ENCODE results near the gene DPT. TPM values are rescaled to one million over a fixed set of nuclear protein-coding genes. Genes with fewer than 3 reads are reported as not detected.

DPT gene
- total RNA-seq, 5 donors from 2014 or later (not counting 1 experiment from before 2014, with no cell fraction given): not detected

DNA sequence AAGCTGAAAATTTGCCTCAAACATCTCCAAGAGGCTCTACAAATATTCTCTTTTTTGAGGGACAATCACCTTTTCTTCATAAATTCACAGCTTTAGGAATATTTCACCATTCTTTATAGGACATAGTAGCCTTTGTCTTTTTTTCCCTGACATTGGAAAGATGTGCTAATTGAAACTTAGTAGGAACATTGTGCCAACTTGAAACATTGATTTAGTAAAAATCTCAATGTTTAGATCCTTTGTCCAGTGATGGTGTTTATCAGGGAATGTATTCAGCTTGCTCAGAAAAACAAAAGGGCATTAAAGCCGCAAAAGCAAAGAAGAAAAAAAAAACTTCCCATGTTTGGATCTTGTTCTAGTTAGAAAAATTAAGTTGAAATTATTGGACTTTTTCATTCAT is 52.1 kb downstream of the DPT start:
- Mint-ChIP-seq H3K27ac (no peak overlapping the region), H3K4me3 (no peak overlapping the region), H3K9me3 (peaks cover 8 to 12% (median 10%) of the 10 kb centered on the region in 3 donors), H3K27me3 (peaks cover 4 to 8% of the 10 kb centered on the region in 2 donors), H3K36me3 (no peaks in the 10 kb centered on the region), H3K4me1 (no peaks in the 10 kb centered on the region)
- no peak overlapping the region for H3K27ac ChIP-seq (ENCODE audit: low read length)
- DNase-seq: no peak
- ChIA-PET CTCF (no interaction called here), POLR2A (interaction anchor here in 1 of 2 donors (0.6 kb wide), 1 partner anchor 26 kb away, joined by 3 read pairs; no protein-coding TSS in a partner anchor)
- WGBS (ENCODE audit: insufficient coverage): no CpG with 5 or more reads among the region's 1 CpG
- no peaks in the 10 kb centered on the region for H3K27me3 ChIP-seq (replicated peaks in 1 of 2; ENCODE audit: control insufficient read depth in 2 of 2, extremely low read depth in 1 of 2, insufficient read depth in 2 of 2, low read length in 1 of 2)
- H3K36me3 ChIP-seq (ENCODE audit: control insufficient read depth in 2 of 2, extremely low read depth in 1 of 2, insufficient read depth in 1 of 2, low read length in 1 of 2): no peaks in the 10 kb centered on the region
- H3K4me3 ChIP-seq (ENCODE audit: control insufficient read depth in 1 of 2, extremely low read depth in 1 of 2, low read length in 1 of 2): no peak overlapping the region
- H3K4me1 ChIP-seq (ENCODE audit: control insufficient read depth in 1 of 2, extremely low read depth in 1 of 2, insufficient read depth in 2 of 2, low read length in 2 of 2): no peaks in the 10 kb centered on the region
- no peak for ATAC-seq (replicated peaks in 1 of 4)
- H3K9me3 ChIP-seq: no peaks in the 10 kb centered on the region

DNA sequence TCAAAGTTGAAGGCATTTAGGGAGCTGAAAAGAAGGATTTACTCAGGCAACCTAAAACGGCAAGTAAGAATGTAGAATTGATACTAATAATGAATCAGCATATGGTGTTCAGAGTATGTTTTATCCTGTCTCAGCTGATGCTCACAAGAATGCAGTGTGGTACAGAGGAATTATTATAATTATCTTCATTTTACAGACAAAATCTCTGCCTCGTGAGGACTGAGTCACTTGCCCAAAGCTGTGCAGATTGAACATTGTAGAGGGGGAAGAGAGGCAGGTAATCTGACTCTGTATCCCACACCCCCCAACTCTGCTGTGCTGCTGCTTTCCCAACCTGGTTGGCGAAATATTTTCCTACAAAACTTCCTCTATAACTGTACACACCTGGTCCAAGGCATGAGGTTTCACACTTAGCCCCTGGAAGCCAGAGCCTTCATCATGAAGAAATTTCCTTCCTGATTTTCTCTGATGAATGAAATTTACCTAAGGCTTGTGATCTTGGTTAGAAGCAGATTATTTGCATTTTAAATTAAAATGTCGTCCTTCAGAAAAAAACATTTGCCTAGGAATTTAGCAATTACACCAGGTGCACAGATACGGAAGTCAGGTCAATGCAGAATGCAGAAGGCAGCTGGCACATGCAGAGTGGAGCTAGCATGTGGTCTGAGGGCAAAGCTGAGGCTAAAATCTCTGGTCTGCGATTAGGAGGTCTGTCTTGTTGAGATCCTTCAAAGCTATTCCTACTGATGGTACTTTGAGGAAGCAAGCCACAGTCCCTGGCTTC is 52.8 kb downstream of the DPT start:
- ChIA-PET POLR2A (no interaction called here), CTCF (no interaction called here)
- H3K27me3 Mint-ChIP-seq: peaks cover 4 to 5% of the 10 kb centered on the region in 2 donors
- Histone ChIP-seq H3K4me3 (ENCODE audit: control insufficient read depth in 1 of 2, extremely low read depth in 1 of 2, low read length in 1 of 2) (no peak overlapping the region), H3K36me3 (ENCODE audit: control insufficient read depth in 2 of 2, extremely low read depth in 1 of 2, insufficient read depth in 1 of 2, low read length in 1 of 2) (no peaks in the 10 kb centered on the region), H3K4me1 (ENCODE audit: control insufficient read depth in 1 of 2, extremely low read depth in 1 of 2, insufficient read depth in 2 of 2, low read length in 2 of 2) (no peaks in the 10 kb centered on the region), H3K27me3 (replicated peaks in 1 of 2; ENCODE audit: control insufficient read depth in 2 of 2, extremely low read depth in 1 of 2, insufficient read depth in 2 of 2, low read length in 1 of 2) (no peaks in the 10 kb centered on the region), H3K27ac (ENCODE audit: low read length) (no peak overlapping the region), H3K9me3 (no peaks in the 10 kb centered on the region)
- 100% methylated on average over 1 of the region's 6 CpGs for WGBS (ENCODE audit: insufficient coverage)
- H3K36me3 Mint-ChIP-seq: no peaks in the 10 kb centered on the region
- no peak overlapping the region for H3K4me3 Mint-ChIP-seq
- ATAC-seq (replicated peaks in 1 of 4) (no peak), DNase-seq (no peak)
- no peaks in the 10 kb centered on the region for H3K4me1 Mint-ChIP-seq
- peaks cover 2 to 9% (median 5%) of the 10 kb centered on the region in 3 donors for H3K9me3 Mint-ChIP-seq
- no peak overlapping the region for H3K27ac Mint-ChIP-seq

DNA sequence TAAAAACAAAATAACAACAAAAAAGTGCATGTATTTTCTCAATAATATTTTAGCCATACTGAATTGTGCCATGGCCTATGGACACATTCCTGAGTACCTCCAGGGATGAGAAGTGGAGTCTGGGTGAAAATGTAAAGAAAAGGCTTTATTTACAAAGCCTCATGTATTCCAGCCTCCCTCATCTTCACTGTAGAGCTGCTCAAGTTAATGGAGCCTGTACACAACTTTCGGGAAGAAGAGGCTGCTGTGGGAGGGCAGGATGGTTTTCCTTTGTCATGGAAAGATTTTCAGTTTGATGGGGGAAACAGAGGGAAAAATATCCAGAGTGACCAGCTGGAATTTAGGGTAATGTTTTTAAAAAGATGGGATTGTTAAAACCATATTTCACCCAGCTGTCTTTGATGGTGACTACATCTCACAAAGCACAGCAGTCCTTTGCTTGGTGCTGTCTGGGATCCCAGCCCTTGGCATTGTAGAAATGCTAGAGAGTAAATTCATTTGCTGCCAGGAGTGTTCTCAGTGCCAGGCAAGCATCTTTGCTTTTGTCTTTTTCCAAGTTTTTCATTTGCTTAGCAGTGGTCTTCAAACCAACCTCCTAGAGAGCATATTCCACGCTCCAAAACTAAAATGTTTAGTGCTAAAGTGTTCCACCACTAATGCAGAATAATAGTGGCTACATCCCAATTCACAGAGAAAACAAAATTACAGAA is 54.9 kb downstream of the DPT start:
- ChIA-PET POLR2A (no interaction called here), CTCF (interaction anchor here in 1 of 2 donors (0.5 kb wide), 1 partner anchor 228 kb away, joined by 3 read pairs; no protein-coding TSS in a partner anchor)
- Histone ChIP-seq H3K27ac (ENCODE audit: low read length) (no peak overlapping the region), H3K9me3 (no peaks in the 10 kb centered on the region), H3K36me3 (ENCODE audit: control insufficient read depth in 2 of 2, extremely low read depth in 1 of 2, insufficient read depth in 1 of 2, low read length in 1 of 2) (no peaks in the 10 kb centered on the region), H3K4me1 (ENCODE audit: control insufficient read depth in 1 of 2, extremely low read depth in 1 of 2, insufficient read depth in 2 of 2, low read length in 2 of 2) (no peaks in the 10 kb centered on the region), H3K27me3 (replicated peaks in 1 of 2; ENCODE audit: control insufficient read depth in 2 of 2, extremely low read depth in 1 of 2, insufficient read depth in 2 of 2, low read length in 1 of 2) (no peaks in the 10 kb centered on the region), H3K4me3 (ENCODE audit: control insufficient read depth in 1 of 2, extremely low read depth in 1 of 2, low read length in 1 of 2) (no peak overlapping the region)
- no peaks in the 10 kb centered on the region for H3K27me3 Mint-ChIP-seq
- no peak overlapping the region for H3K4me3 Mint-ChIP-seq
- DNase-seq (no peak), ATAC-seq (replicated peaks in 1 of 4) (no peak)
- H3K27ac Mint-ChIP-seq: no peak overlapping the region
- H3K9me3 Mint-ChIP-seq: peaks cover 0 to 7% (median 0%) of the 10 kb centered on the region in 3 donors
- H3K4me1 Mint-ChIP-seq: no peaks in the 10 kb centered on the region
- H3K36me3 Mint-ChIP-seq: no peaks in the 10 kb centered on the region
- WGBS (ENCODE audit: insufficient coverage): no CpG with 5 or more reads among the region's 2 CpGs

DNA sequence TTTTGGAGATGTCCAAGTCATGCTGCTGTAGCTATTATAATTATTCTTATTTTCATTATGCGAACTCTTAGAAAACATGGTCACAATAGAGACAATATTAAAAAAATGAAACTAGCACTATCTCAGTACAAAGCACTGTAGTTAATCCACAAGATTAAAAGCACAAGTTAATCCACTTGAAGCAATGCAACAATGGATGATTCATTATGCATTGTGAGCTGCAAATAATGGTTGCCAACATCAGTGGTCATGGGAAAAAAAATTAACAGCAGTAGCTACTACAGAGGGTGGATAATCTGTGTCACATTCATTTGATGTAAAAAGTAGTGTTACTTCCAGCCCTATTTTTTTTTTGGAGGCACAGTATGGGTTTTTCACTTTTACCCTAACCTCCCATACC is 56.7 kb downstream of the DPT start:
- no peaks in the 10 kb centered on the region for H3K36me3 Mint-ChIP-seq
- no CpG with 5 or more reads among the region's 1 CpG for WGBS (ENCODE audit: insufficient coverage)
- H3K27me3 Mint-ChIP-seq: no peaks in the 10 kb centered on the region
- Histone ChIP-seq H3K4me3 (ENCODE audit: control insufficient read depth in 1 of 2, extremely low read depth in 1 of 2, low read length in 1 of 2) (no peak overlapping the region), H3K9me3 (no peaks in the 10 kb centered on the region), H3K4me1 (ENCODE audit: control insufficient read depth in 1 of 2, extremely low read depth in 1 of 2, insufficient read depth in 2 of 2, low read length in 2 of 2) (no peaks in the 10 kb centered on the region), H3K27me3 (replicated peaks in 1 of 2; ENCODE audit: control insufficient read depth in 2 of 2, extremely low read depth in 1 of 2, insufficient read depth in 2 of 2, low read length in 1 of 2) (no peaks in the 10 kb centered on the region), H3K36me3 (ENCODE audit: control insufficient read depth in 2 of 2, extremely low read depth in 1 of 2, insufficient read depth in 1 of 2, low read length in 1 of 2) (no peaks in the 10 kb centered on the region), H3K27ac (ENCODE audit: low read length) (no peak overlapping the region)
- H3K4me3 Mint-ChIP-seq: no peak overlapping the region
- ChIA-PET POLR2A (interaction anchor here in 1 of 2 donors (0.6 kb wide), 1 partner anchor 251 kb away, joined by 4 read pairs; no protein-coding TSS in a partner anchor), CTCF (no interaction called here)
- H3K4me1 Mint-ChIP-seq: no peaks in the 10 kb centered on the region
- ATAC-seq (replicated peaks in 1 of 4) (no peak), DNase-seq (no peak)
- H3K9me3 Mint-ChIP-seq: peaks cover 0 to 7% (median 0%) of the 10 kb centered on the region in 3 donors
- no peak overlapping the region for H3K27ac Mint-ChIP-seq

DNA sequence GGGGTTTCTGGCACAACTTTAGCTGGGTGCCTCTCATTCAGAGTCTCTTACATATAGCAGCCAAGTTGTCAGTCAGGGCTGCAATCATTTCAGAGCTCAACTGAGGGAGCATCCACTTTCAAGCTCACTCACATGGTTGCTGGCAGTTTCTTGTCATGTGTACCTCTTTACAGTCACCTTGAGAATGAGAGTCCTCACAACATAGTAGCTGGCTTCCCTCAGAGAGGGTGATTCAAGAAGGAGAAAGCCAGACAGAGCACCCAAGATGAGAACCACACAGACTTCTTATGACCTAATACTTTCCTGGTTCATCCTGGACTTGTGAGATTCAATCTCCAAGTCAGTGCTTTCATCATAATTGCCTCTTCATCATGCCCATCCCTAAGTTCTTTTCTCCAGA is 57.2 kb downstream of the DPT start:
- Mint-ChIP-seq H3K9me3 (peaks cover 0 to 7% (median 0%) of the 10 kb centered on the region in 3 donors), H3K27ac (no peak overlapping the region), H3K4me1 (no peaks in the 10 kb centered on the region), H3K4me3 (no peak overlapping the region), H3K27me3 (peaks cover 0 to under 1% of the 10 kb centered on the region in 2 donors), H3K36me3 (no peaks in the 10 kb centered on the region)
- H3K27ac ChIP-seq (ENCODE audit: low read length): no peak overlapping the region
- DNase-seq: no peak
- no peaks in the 10 kb centered on the region for H3K4me1 ChIP-seq (ENCODE audit: control insufficient read depth in 1 of 2, extremely low read depth in 1 of 2, insufficient read depth in 2 of 2, low read length in 2 of 2)
- ChIA-PET CTCF (no interaction called here), POLR2A (interaction anchor here in 1 of 2 donors (0.6 kb wide), 1 partner anchor 251 kb away, joined by 4 read pairs; no protein-coding TSS in a partner anchor)
- no peak overlapping the region for H3K4me3 ChIP-seq (ENCODE audit: control insufficient read depth in 1 of 2, extremely low read depth in 1 of 2, low read length in 1 of 2)
- H3K9me3 ChIP-seq: no peaks in the 10 kb centered on the region
- H3K36me3 ChIP-seq (ENCODE audit: control insufficient read depth in 2 of 2, extremely low read depth in 1 of 2, insufficient read depth in 1 of 2, low read length in 1 of 2): no peaks in the 10 kb centered on the region
- no peak for ATAC-seq (replicated peaks in 1 of 4)
- H3K27me3 ChIP-seq (replicated peaks in 1 of 2; ENCODE audit: control insufficient read depth in 2 of 2, extremely low read depth in 1 of 2, insufficient read depth in 2 of 2, low read length in 1 of 2): no peaks in the 10 kb centered on the region

DNA sequence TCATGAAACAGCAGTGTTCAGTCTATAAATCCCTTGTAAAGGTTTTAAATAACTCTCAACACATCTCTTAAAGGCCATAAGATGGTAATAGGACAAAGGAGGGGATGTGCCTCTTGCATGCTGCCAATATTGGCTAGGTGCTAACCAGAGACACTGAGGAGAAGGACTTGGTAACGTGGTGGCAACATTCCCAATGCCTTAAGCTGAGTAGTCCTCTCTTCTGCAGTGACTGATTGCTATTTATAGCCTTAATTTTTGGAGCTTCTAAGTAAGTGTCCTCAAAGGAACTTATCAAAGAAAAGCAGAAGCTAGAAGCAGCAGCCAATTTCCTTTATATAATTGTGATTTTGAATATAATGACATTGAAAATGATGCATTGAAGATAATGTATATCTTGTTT is 63.0 kb downstream of the DPT start:
- no peak overlapping the region for H3K4me3 Mint-ChIP-seq
- no peak overlapping the region for H3K27ac ChIP-seq (ENCODE audit: low read length)
- no peaks in the 10 kb centered on the region for H3K27me3 ChIP-seq (replicated peaks in 1 of 2; ENCODE audit: control insufficient read depth in 2 of 2, extremely low read depth in 1 of 2, insufficient read depth in 2 of 2, low read length in 1 of 2)
- no peaks in the 10 kb centered on the region for H3K4me1 Mint-ChIP-seq
- ChIA-PET CTCF (no interaction called here), POLR2A (no interaction called here)
- H3K36me3 Mint-ChIP-seq: no peaks in the 10 kb centered on the region
- no peaks in the 10 kb centered on the region for H3K4me1 ChIP-seq (ENCODE audit: control insufficient read depth in 1 of 2, extremely low read depth in 1 of 2, insufficient read depth in 2 of 2, low read length in 2 of 2)
- H3K4me3 ChIP-seq (ENCODE audit: control insufficient read depth in 1 of 2, extremely low read depth in 1 of 2, low read length in 1 of 2): no peak overlapping the region
- DNase-seq (no peak), ATAC-seq (replicated peaks in 1 of 4) (no peak)
- H3K36me3 ChIP-seq (ENCODE audit: control insufficient read depth in 2 of 2, extremely low read depth in 1 of 2, insufficient read depth in 1 of 2, low read length in 1 of 2): no peaks in the 10 kb centered on the region
- no peaks in the 10 kb centered on the region for H3K9me3 Mint-ChIP-seq
- WGBS (ENCODE audit: insufficient coverage): 40% methylated on average over 1 of the region's 1 CpG
- H3K27ac Mint-ChIP-seq: no peak overlapping the region
- peaks cover 6 to 8% of the 10 kb centered on the region in 2 donors for H3K27me3 Mint-ChIP-seq
- no peaks in the 10 kb centered on the region for H3K9me3 ChIP-seq

Measured in T-cell (primary cell).